C4-2B (cell line): ENCODE data around the gene SLC29A1.
"Not testable (repeated sequence)": the region's sequence is repeated elsewhere in the genome, so short reads cannot be mapped to it uniquely, and the experiment has no call there.

Source experiments
- H3K27ac ChIP-seq: fragments of 450-650 bp; 2 replicates; pipeline ENCODE4 v1.5.1; 2017
- CTCF ChIP-seq: fragments of 450-650 bp; conservative IDR thresholded peaks from 2 replicates; pipeline ENCODE4 v1.5.1; 2017; ENCODE audit warnings: mild to moderate bottlenecking
- ZFX ChIP-seq: fragments of 450-650 bp; IDR thresholded peaks from 2 replicates; pipeline ENCODE4 v1.6.1; 2017

The SLC29A1 gene

GRCh38 chr6:44229376-44230033, 6.1 kb downstream of the SLC29A1 start:
- TF ChIP-seq CTCF (no peak), ZFX (no peak)
- H3K27ac ChIP-seq = no peak overlapping the region

- TF ChIP-seq CTCF (no peak), ZFX (no peak)
- H3K27ac ChIP-seq = no peak overlapping the region
Observed at GRCh38 chr6:44230034-44230675, 6.8 kb downstream of the SLC29A1 start.

- not testable (repeated sequence) for H3K27ac ChIP-seq
Observed at GRCh38 chr6:44231426-44231825, 8.0 kb downstream of the SLC29A1 start.

- peak overlapping the region; percentile 14; the same call in 1 of the 2 replicates for H3K27ac ChIP-seq
- TF ChIP-seq CTCF = no peak
- TF ChIP-seq ZFX = no peak
Observed at GRCh38 chr6:44232676-44233566, 9.5 kb downstream of the SLC29A1 start.

- peak overlapping the region; percentile 14; the same call in 1 of the 2 replicates for H3K27ac ChIP-seq
- TF ChIP-seq CTCF (no peak), ZFX (no peak)
Observed at GRCh38 chr6:44233567-44234100, 10.2 kb downstream of the SLC29A1 start.

GRCh38 chr6:44234101-44235025, 11.0 kb downstream of the SLC29A1 start:
- H3K27ac ChIP-seq = peak overlapping the region; percentile 14; the same call in 1 of the 2 replicates
- TF ChIP-seq ZFX = no peak
- TF ChIP-seq CTCF = peak; percentile 78

GRCh38 chr6:44235269-44235668, 11.9 kb downstream of the SLC29A1 start:
- TF ChIP-seq CTCF (no peak), ZFX (no peak)
- no peak overlapping the region for H3K27ac ChIP-seq
